HEK293 (cell line): ENCODE data around the gene MICU1.

ENCODE experiments used
- KLF9 ChIP-seq: fragments of 450-650 bp; formaldehyde crosslinking; IDR thresholded peaks from 2 replicates; pipeline ENCODE4 v1.5.1; 2016; ENCODE audit warnings: missing biosample characterization, missing genetic modification characterization, low read depth
- SETDB1 ChIP-seq: IDR thresholded peaks from one replicate; pipeline ENCODE4 v1.6.1; 2017; ENCODE audit warnings: mild to moderate bottlenecking, low read length, moderate library complexity, mixed read lengths; ENCODE audit not compliant: insufficient read length
- YY1 ChIP-seq: fragments of 450-650 bp; formaldehyde crosslinking; IDR thresholded peaks from 2 replicates; pipeline ENCODE4 v1.5.1; 2018; ENCODE audit warnings: missing biosample characterization, missing genetic modification characterization
- ZBTB17 ChIP-seq: fragments of 450-650 bp; formaldehyde crosslinking; IDR thresholded peaks from 2 replicates; pipeline ENCODE4 v1.5.1; 2016; ENCODE audit warnings: missing biosample characterization, missing genetic modification characterization
- ZBTB26 ChIP-seq: fragments of 450-650 bp; formaldehyde crosslinking; optimal IDR thresholded peaks from 2 replicates; pipeline ENCODE3; 2016; ENCODE audit warnings: missing biosample characterization, mild to moderate bottlenecking, missing genetic modification characterization
- ZNF133 ChIP-seq: fragments of 450-650 bp; formaldehyde crosslinking; IDR thresholded peaks from 2 replicates; pipeline ENCODE4 v1.5.1; 2016; ENCODE audit warnings: missing biosample characterization, missing genetic modification characterization
- ZNF146 ChIP-seq: fragments of 450-650 bp; formaldehyde crosslinking; IDR thresholded peaks from 2 replicates; pipeline ENCODE4 v1.5.1; 2016; ENCODE audit warnings: missing biosample characterization, missing genetic modification characterization
- ZNF24 ChIP-seq: fragments of 450-650 bp; formaldehyde crosslinking; IDR thresholded peaks from 2 replicates; pipeline ENCODE4 v1.5.1; 2016; ENCODE audit warnings: missing biosample characterization, missing genetic modification characterization
- ZNF544 ChIP-seq: fragments of 450-650 bp; formaldehyde crosslinking; IDR thresholded peaks from 2 replicates; pipeline ENCODE4 v1.5.0; 2017; ENCODE audit warnings: missing biosample characterization, missing genetic modification characterization
- ZNF600 ChIP-seq: fragments of 450-650 bp; formaldehyde crosslinking; IDR thresholded peaks from 2 replicates; pipeline ENCODE4 v1.5.1; 2016; ENCODE audit warnings: missing biosample characterization, missing genetic modification characterization
- ZNF626 ChIP-seq: fragments of 450-650 bp; sonication (Bioruptor Pico); formaldehyde crosslinking; IDR thresholded peaks from 2 replicates; pipeline ENCODE4 v1.5.1; 2018; ENCODE audit warnings: missing biosample characterization, missing genetic modification characterization, inconsistent platforms
- ZNF707 ChIP-seq: fragments of 450-650 bp; formaldehyde crosslinking; IDR thresholded peaks from 2 replicates; pipeline ENCODE4 v1.5.1; 2016; ENCODE audit warnings: missing biosample characterization, missing genetic modification characterization
- TF ChIP-seq, protein P1 (sequence below): fragments of 450-650 bp; formaldehyde crosslinking; IDR thresholded peaks from 2 replicates; pipeline ENCODE4 v1.5.1; 2016; ENCODE audit warnings: missing biosample characterization, missing genetic modification characterization
- TF ChIP-seq, protein P2 (sequence below): fragments of 450-650 bp; formaldehyde crosslinking; IDR thresholded peaks from 2 replicates; pipeline ENCODE4 v1.5.1; 2016; ENCODE audit warnings: missing biosample characterization, missing genetic modification characterization, low read depth

DNA sequence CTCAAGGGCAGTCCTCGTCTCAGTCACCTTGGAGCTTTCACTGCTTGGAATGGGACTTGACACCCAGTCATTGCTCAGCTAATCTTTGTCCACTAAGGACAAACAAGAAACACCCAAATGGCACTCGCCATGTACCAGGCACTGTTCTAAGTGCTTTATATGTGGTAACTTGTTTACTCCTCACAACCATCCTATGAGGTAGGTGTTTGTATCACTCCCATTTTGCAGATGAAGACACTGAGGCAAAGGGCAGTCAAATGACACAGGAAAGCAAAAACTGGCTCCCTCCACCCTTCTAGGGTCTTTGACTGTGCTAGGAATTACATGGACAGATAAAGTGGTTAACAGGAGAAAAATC lies 295.8 kb downstream of the MICU1 start:
- TF ChIP-seq, protein P1, sequence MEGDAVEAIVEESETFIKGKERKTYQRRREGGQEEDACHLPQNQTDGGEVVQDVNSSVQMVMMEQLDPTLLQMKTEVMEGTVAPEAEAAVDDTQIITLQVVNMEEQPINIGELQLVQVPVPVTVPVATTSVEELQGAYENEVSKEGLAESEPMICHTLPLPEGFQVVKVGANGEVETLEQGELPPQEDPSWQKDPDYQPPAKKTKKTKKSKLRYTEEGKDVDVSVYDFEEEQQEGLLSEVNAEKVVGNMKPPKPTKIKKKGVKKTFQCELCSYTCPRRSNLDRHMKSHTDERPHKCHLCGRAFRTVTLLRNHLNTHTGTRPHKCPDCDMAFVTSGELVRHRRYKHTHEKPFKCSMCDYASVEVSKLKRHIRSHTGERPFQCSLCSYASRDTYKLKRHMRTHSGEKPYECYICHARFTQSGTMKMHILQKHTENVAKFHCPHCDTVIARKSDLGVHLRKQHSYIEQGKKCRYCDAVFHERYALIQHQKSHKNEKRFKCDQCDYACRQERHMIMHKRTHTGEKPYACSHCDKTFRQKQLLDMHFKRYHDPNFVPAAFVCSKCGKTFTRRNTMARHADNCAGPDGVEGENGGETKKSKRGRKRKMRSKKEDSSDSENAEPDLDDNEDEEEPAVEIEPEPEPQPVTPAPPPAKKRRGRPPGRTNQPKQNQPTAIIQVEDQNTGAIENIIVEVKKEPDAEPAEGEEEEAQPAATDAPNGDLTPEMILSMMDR (tag by site-specific recombination): no peak
- TF ChIP-seq ZNF24 (tag by site-specific recombination): no peak
- no peak for TF ChIP-seq ZBTB26
- no peak for TF ChIP-seq SETDB1
- TF ChIP-seq YY1 (tag by site-specific recombination): no peak
- no peak for TF ChIP-seq ZNF133 (tag by site-specific recombination)
- no peak for TF ChIP-seq ZBTB17
- TF ChIP-seq ZNF600: no peak
- TF ChIP-seq, protein P2, sequence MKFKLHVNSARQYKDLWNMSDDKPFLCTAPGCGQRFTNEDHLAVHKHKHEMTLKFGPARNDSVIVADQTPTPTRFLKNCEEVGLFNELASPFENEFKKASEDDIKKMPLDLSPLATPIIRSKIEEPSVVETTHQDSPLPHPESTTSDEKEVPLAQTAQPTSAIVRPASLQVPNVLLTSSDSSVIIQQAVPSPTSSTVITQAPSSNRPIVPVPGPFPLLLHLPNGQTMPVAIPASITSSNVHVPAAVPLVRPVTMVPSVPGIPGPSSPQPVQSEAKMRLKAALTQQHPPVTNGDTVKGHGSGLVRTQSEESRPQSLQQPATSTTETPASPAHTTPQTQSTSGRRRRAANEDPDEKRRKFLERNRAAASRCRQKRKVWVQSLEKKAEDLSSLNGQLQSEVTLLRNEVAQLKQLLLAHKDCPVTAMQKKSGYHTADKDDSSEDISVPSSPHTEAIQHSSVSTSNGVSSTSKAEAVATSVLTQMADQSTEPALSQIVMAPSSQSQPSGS (tag by site-specific recombination): no peak
- no peak for TF ChIP-seq ZNF146
- no peak for TF ChIP-seq ZNF707
- TF ChIP-seq ZNF626: no peak
- no peak for TF ChIP-seq ZNF544 (tag by site-specific recombination)
- no peak for TF ChIP-seq KLF9 (tag by site-specific recombination)
